Naive thymus-derived CD8-positive, alpha-beta T cell (primary cell): ENCODE data around the gene ABLIM2. TPM values are rescaled to one million over a fixed set of nuclear protein-coding genes. Genes with fewer than 3 reads are reported as not detected.

Experiments
- ATAC-seq, 2 donors: fragments of 150-1000 bp; cut with Tn5 transposase in 1 of 2; sonication (Bioruptor Pico), chemical (Tn5 transposase) in 1 of 2; 1 replicate in 1 of 2; 2 replicates in 1 of 2; pipeline ENCODE4 v1.10.0; 2021; ENCODE audit warnings: mild to moderate bottlenecking in 2 of 2, moderate library complexity in 2 of 2
- POLR2A ChIA-PET: fragments of 350-600 bp; sonication (Branson Sonifier 250); formaldehyde crosslinking; loops from one replicate; lab custom pipeline; 2021; ENCODE audit warnings: antibody characterized with exemption; lab: Charles Lee
- DNase-seq, 10 donors: peaks; one replicate each; pipeline versions ENCODE4 v3.0.0 to v3.0.0-alpha.2; 2020 to 2022
- H3K27ac Mint-ChIP-seq, 10 donors: one replicate each; pipeline ENCODE4 v1.8.0; 2020 to 2022; ENCODE audit warnings: mild to moderate bottlenecking in 10 of 10, mixed read lengths in 10 of 10, moderate library complexity in 4 of 10, inconsistent platforms in 1 of 10
- H3K27me3 Mint-ChIP-seq, 5 donors: one replicate each; pipeline ENCODE4 v1.8.0; 2021 to 2022; ENCODE audit warnings: mixed read lengths in 5 of 5
- H3K36me3 Mint-ChIP-seq, 3 donors: one replicate each; pipeline ENCODE4 v1.8.0; 2020 to 2022; ENCODE audit warnings: mixed read lengths in 3 of 3, mild to moderate bottlenecking in 2 of 3, inconsistent platforms in 1 of 3
- H3K4me1 Mint-ChIP-seq, 4 donors: one replicate each; pipeline ENCODE4 v1.8.0; 2021 to 2022; ENCODE audit warnings: mixed read lengths in 4 of 4
- H3K4me3 Mint-ChIP-seq, 10 donors: one replicate each; pipeline ENCODE4 v1.8.0; 2020 to 2022; ENCODE audit warnings: mild to moderate bottlenecking in 10 of 10, mixed read lengths in 10 of 10, moderate library complexity in 6 of 10, inconsistent platforms in 1 of 10
- H3K9me3 Mint-ChIP-seq, 9 donors: one replicate each; pipeline ENCODE4 v1.8.0; 2020 to 2022; ENCODE audit warnings: mixed read lengths in 9 of 9, mild to moderate bottlenecking in 3 of 9, inconsistent platforms in 1 of 9, moderate library complexity in 1 of 9
- polyA plus RNA-seq, 3 donors: library from polyadenylated mRNA; unstranded; fragments of 300-500 nt; fragmentation: Illumina TruSeq; gene quantifications; one replicate each; pipeline ENCODE4 v1.2.3, GENCODE V29; 2021
- total RNA-seq, 8 experiments: library from RNA in 2 of 8; stranded (reverse) in 2 of 8; gene quantifications; one replicate each; pipeline ENCODE4 v1.2.3 and lab custom pipeline; 2021 to 2026

The ABLIM2 gene
- total and polyA plus RNA-seq, 5 experiments from 2014 or later, result 0.47 to 4.9 (median 2.4) TPM

DNA sequence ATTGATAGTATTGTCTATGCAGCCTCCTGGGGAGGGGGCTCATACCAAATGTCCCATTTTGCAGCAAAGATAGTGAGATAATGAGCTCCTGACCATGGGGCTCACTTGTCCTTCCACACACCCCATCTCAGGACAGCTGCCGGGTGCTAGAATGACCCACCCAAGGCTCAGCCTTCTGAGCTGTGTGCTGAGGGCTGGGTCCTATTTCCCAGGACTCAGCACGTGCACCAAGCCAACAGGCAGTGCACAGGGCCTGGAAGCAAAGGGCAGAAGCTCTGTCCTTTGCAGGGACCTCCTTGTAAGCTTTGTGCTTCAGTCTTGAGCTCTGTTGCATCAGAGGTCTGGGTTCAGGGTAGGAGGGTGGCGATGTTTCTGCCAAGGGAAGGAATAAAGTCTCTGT, 11.2 kb upstream of the ABLIM2 start:
- H3K4me3 Mint-ChIP-seq, result no peak overlapping the region
- ATAC-seq (no peak), DNase-seq (no peak)
- H3K9me3 Mint-ChIP-seq, result peaks cover 0 to 17% (median 5%) of the 10 kb centered on the region in 9 donors
- peaks cover 2 to 23% (median 15%) of the 10 kb centered on the region in 5 donors for H3K27me3 Mint-ChIP-seq
- peaks cover 0 to 5% (median 0%) of the 10 kb centered on the region in 3 donors for H3K36me3 Mint-ChIP-seq
- H3K4me1 Mint-ChIP-seq, result peaks cover 0 to 17% (median 2%) of the 10 kb centered on the region in 4 donors
- H3K27ac Mint-ChIP-seq, result no peak overlapping the region
- POLR2A ChIA-PET, result no interaction called here

GRCh38 chr4:8168832-8169598, 10.4 kb upstream of the ABLIM2 start:
- Mint-ChIP-seq H3K36me3 (peaks cover 0 to 5% (median 0%) of the 10 kb centered on the region in 3 donors), H3K4me1 (peaks cover 0 to 17% (median 2%) of the 10 kb centered on the region in 4 donors), H3K9me3 (peaks cover 0 to 17% (median 5%) of the 10 kb centered on the region in 9 donors), H3K4me3 (no peak overlapping the region), H3K27me3 (peaks cover 2 to 23% (median 15%) of the 10 kb centered on the region in 5 donors), H3K27ac (no peak overlapping the region)
- ATAC-seq, result no peak
- POLR2A ChIA-PET, result no interaction called here
- DNase-seq, result no peak

GRCh38 chr4:8168232-8168631, 9.6 kb upstream of the ABLIM2 start:
- POLR2A ChIA-PET, result interaction anchor here (0.6 kb wide), 1 partner anchor 25 kb away, joined by 3 read pairs; no protein-coding TSS in a partner anchor
- DNase-seq (no peak), ATAC-seq (no peak)
- Mint-ChIP-seq H3K9me3 (peaks cover 0 to 17% (median 5%) of the 10 kb centered on the region in 9 donors), H3K27me3 (peaks cover 2 to 23% (median 15%) of the 10 kb centered on the region in 5 donors), H3K4me3 (no peak overlapping the region), H3K36me3 (peaks cover 0 to 5% (median 0%) of the 10 kb centered on the region in 3 donors), H3K4me1 (peaks cover 0 to 17% (median 2%) of the 10 kb centered on the region in 4 donors), H3K27ac (no peak overlapping the region)

GRCh38 chr4:8167815-8168214, 9.2 kb upstream of the ABLIM2 start:
- Mint-ChIP-seq H3K4me1 (peaks cover 0 to 20% (median 2%) of the 10 kb centered on the region in 4 donors), H3K36me3 (peaks cover 0 to 5% (median 0%) of the 10 kb centered on the region in 3 donors), H3K9me3 (peaks cover 0 to 17% (median 5%) of the 10 kb centered on the region in 9 donors), H3K4me3 (no peak overlapping the region), H3K27ac (no peak overlapping the region), H3K27me3 (peaks cover 2 to 23% (median 15%) of the 10 kb centered on the region in 5 donors)
- POLR2A ChIA-PET, result interaction anchor here (0.6 to 0.7 kb wide), 2 partner anchors 25 to 40 kb away, joined by 3 read pairs; no protein-coding TSS in a partner anchor
- no peak for ATAC-seq
- no peak for DNase-seq

GRCh38 chr4:8167291-8167690, 8.7 kb upstream of the ABLIM2 start:
- H3K4me1 Mint-ChIP-seq, result peaks cover 0 to 19% (median 2%) of the 10 kb centered on the region in 4 donors
- H3K9me3 Mint-ChIP-seq, result peaks cover 0 to 17% (median 5%) of the 10 kb centered on the region in 9 donors
- no peak overlapping the region for H3K4me3 Mint-ChIP-seq
- peaks cover 0 to 5% (median 0%) of the 10 kb centered on the region in 3 donors for H3K36me3 Mint-ChIP-seq
- peak overlapping the region in 1 of 10 donors; percentile 44 for H3K27ac Mint-ChIP-seq
- ATAC-seq (no peak), DNase-seq (no peak)
- H3K27me3 Mint-ChIP-seq, result peaks cover 2 to 23% (median 15%) of the 10 kb centered on the region in 5 donors
- POLR2A ChIA-PET, result interaction anchor here (0.7 kb wide), 1 partner anchor 40 kb away, joined by 3 read pairs; no protein-coding TSS in a partner anchor

DNA sequence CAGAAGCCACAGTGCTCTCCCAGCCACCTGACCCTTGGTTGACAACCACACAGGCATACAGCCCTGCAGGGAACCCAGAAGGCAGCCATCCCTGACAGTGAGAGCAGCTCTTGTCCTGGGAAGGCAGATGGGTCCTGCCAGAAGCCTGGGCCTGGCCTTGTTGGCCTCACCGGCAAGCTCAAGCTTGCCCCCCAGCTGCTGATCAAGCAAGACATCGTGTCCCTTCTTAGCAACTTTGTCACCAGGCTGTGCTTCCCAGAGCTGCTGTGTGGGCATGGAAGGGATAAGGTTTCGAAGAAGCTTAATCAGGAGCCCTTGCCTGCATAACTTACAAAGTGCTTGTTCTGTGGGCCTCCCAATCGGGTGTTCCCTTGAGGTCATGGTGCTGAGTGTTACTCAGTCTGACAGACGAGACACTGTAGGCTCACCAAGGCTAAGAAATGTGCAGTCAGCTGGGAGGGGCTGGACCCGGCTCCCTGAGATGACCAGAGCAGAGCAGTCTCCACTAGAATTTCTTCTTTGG, 6.8 kb upstream of the ABLIM2 start:
- Mint-ChIP-seq H3K27ac (no peak overlapping the region), H3K27me3 (peaks cover 0 to 12% (median 7%) of the 10 kb centered on the region in 5 donors), H3K4me1 (peaks cover 0 to 17% (median 1%) of the 10 kb centered on the region in 4 donors), H3K9me3 (peaks cover 0 to 17% (median 5%) of the 10 kb centered on the region in 9 donors), H3K4me3 (no peak overlapping the region), H3K36me3 (peaks cover 0 to 5% (median 0%) of the 10 kb centered on the region in 3 donors)
- DNase-seq (no peak), ATAC-seq (no peak)
- POLR2A ChIA-PET, result no interaction called here

- POLR2A ChIA-PET, result no interaction called here
Measured at GRCh38 chr4:8164687-8165086, 6.1 kb upstream of the ABLIM2 start.

DNA sequence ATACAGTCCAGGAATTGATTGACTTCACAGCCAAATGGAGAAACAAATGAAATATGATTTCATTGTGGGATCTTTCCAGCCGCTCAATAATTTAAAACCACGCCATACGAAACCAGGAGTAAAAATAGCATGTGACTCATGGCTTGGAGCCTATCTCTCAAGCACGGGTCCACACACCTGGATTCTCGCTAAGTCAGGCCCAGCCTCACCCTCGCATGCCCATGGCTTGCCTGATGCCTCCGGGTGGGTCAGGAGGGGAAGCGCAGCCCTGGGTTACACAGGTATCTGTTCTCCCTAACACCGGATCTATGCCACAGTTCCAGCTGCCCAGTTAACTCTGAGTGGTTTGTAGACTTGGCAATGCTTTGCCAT, 5.6 kb upstream of the ABLIM2 start:
- Mint-ChIP-seq H3K4me3 (no peak overlapping the region), H3K9me3 (peaks cover 0 to 15% (median 5%) of the 10 kb centered on the region in 9 donors)

More at GRCh38 chr4:8164687-8165086, 6.1 kb upstream of the ABLIM2 start:
- ATAC-seq, result no peak
- DNase-seq, result no peak
- Mint-ChIP-seq H3K36me3 (peaks cover 0 to 5% (median 0%) of the 10 kb centered on the region in 3 donors), H3K4me1 (peaks cover under 1 to 20% (median 7%) of the 10 kb centered on the region in 4 donors), H3K4me3 (no peak overlapping the region), H3K27ac (peak overlapping the region in 1 of 10 donors; percentile 3), H3K9me3 (peaks cover 0 to 17% (median 5%) of the 10 kb centered on the region in 9 donors), H3K27me3 (peaks cover 0 to 9% (median 4%) of the 10 kb centered on the region in 5 donors)

DNA sequence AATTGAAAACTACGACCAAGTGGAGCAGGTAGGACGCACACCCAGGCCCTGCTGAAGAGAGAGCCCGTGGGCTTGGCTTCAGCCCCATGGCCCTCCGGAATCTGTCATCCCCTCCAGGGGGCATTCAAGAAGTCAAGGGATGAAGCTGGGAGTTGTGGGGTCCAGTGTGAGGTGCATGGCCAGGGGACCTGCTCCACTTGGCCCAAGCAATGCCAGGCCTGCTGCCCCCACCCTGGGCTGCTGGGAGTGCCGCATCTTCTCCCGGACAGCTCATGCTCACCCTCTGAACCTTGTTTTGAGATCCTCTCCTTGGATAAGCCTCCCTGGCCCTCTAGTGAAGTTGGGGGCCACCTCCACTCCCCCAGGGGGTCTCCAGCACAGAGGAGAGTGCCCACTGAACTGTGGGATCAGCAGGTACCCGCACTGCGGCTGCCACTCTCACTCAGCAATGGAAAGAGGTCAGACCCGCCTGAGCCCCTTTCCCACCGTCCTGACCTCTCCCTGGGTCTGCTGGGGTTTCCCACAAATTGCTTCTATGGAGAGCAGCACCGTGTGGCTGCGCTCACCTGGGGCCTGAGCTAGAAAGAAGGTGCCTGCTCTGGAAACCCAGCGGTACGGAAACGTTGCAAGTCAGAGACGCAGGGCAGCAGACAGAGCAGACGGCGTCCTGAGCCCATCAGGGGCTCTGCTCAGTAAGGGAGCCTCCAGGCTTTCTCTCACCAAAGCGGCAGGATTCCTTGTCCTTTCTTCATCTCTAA, 5.0 kb upstream of the ABLIM2 start:
- Mint-ChIP-seq H3K27me3 (peaks cover 0 to 9% (median 0%) of the 10 kb centered on the region in 5 donors), H3K4me1 (peaks cover 7 to 28% (median 16%) of the 10 kb centered on the region in 4 donors), H3K4me3 (no peak overlapping the region), H3K36me3 (peaks cover 0 to 5% (median 0%) of the 10 kb centered on the region in 3 donors), H3K9me3 (peaks cover 0 to 12% (median 4%) of the 10 kb centered on the region in 9 donors), H3K27ac (peak overlapping the region in 1 of 10 donors; percentile 17)
- DNase-seq (peak in 1 of 10 donors; percentile 58), ATAC-seq (no peak)
- POLR2A ChIA-PET, result no interaction called here

More for the DNA sequence above, 5.6 kb upstream of the ABLIM2 start:
- POLR2A ChIA-PET, result no interaction called here
- Mint-ChIP-seq H3K36me3 (peaks cover 0 to 5% (median 0%) of the 10 kb centered on the region in 3 donors), H3K4me1 (peaks cover 3 to 23% (median 11%) of the 10 kb centered on the region in 4 donors), H3K27me3 (peaks cover 0 to 9% (median 0%) of the 10 kb centered on the region in 5 donors), H3K27ac (no peak overlapping the region)
- no peak for ATAC-seq
- DNase-seq, result peak in 1 of 10 donors; percentile 60

GRCh38 chr4:8163026-8163425, 4.4 kb upstream of the ABLIM2 start:
- H3K36me3 Mint-ChIP-seq, result no peaks in the 10 kb centered on the region
- POLR2A ChIA-PET, result no interaction called here
- H3K27me3 Mint-ChIP-seq, result peaks cover 0 to 9% (median 0%) of the 10 kb centered on the region in 5 donors
- H3K9me3 Mint-ChIP-seq, result peaks cover 0 to 6% (median 0%) of the 10 kb centered on the region in 9 donors
- DNase-seq (no peak), ATAC-seq (no peak)
- peak overlapping the region in 1 of 10 donors; percentile 14 for H3K27ac Mint-ChIP-seq
- peak overlapping the region in 1 of 10 donors; percentile 24 for H3K4me3 Mint-ChIP-seq
- H3K4me1 Mint-ChIP-seq, result peaks cover 7 to 28% (median 16%) of the 10 kb centered on the region in 4 donors

DNA sequence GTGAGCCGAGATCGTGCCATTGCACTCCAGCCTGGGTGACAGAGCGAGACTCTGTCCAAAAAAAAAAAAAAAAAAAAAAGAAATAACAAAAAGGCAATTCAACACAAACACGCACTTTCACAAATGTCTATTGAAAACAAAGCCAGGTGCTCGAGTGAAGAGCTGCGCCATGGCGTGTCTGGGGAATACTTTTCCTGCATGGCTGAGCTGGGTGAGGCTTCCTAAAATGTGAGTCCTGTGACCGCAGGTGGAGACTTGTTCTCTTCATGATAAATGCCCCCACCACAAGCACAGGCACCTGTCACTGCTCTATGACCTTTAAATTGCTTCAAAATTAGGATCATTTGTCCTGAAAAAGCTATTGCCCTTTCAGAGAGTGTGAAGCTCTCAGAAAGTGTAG, 4.0 kb upstream of the ABLIM2 start:
- Mint-ChIP-seq H3K36me3 (no peaks in the 10 kb centered on the region), H3K4me3 (peak overlapping the region in 1 of 10 donors; percentile 24), H3K4me1 (peaks cover 7 to 28% (median 16%) of the 10 kb centered on the region in 4 donors), H3K27ac (no peak overlapping the region), H3K27me3 (peaks cover 0 to 7% (median 2%) of the 10 kb centered on the region in 5 donors), H3K9me3 (peaks cover 0 to 4% (median 0%) of the 10 kb centered on the region in 9 donors)
- POLR2A ChIA-PET, result no interaction called here
- DNase-seq, result peak in 1 of 10 donors; percentile 16
- ATAC-seq, result no peak

DNA sequence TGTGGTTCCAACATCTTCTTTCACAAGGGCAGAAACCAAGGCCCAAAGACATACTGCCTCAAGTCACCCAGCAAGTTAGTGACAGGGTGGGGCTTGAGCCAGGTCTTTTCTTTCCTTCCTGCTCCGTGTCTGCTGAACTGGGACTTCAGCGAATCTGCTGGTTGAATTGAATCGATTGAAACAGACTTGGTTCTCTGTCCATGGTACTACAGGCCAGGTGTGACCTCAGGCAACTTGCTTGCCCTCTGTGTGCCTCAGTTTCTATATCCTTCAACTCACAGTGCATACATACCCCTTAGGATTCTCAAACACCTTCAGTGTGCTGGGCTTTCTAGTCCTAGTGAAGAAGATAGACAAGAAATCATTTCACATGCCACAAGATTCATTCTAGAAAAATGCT, 2.0 kb upstream of the ABLIM2 start:
- peaks cover 10 to 31% (median 20%) of the 10 kb centered on the region in 4 donors for H3K4me1 Mint-ChIP-seq
- H3K27ac Mint-ChIP-seq, result peak overlapping the region in 1 of 10 donors; percentile 60
- peaks cover 0 to 10% (median 4%) of the 10 kb centered on the region in 5 donors for H3K27me3 Mint-ChIP-seq
- DNase-seq (no peak), ATAC-seq (no peak)
- POLR2A ChIA-PET, result interaction anchor here (2.3 kb wide), 1 partner anchor 39 kb away, joined by 12 read pairs; the partner anchor contains the start of gene SH3TC1
- H3K36me3 Mint-ChIP-seq, result no peaks in the 10 kb centered on the region
- H3K9me3 Mint-ChIP-seq, result no peaks in the 10 kb centered on the region
- peak overlapping the region in 9 of 10 donors; percentile 47 to 100 (median 79) for H3K4me3 Mint-ChIP-seq
